OCI-LY1 (cell line): Measurements from ENCODE around the gene CXADR.

Experiments
- H2AFZ ChIP-seq: fragments of 200-600 bp; sonication (generic), shearing (Covaris generic); 2 replicates; pipeline ENCODE4 v1.6.0; 2014; ENCODE audit warnings: antibody characterized with exemption, mild to moderate bottlenecking, low read length
- H3F3A ChIP-seq: fragments of 200-600 bp; sonication (generic), shearing (Covaris generic); 2 replicates; pipeline ENCODE4 v1.6.0; 2014; ENCODE audit warnings: mild to moderate bottlenecking, antibody characterized with exemption, low read length, moderate library complexity; ENCODE audit not compliant: insufficient read depth
- H3K27ac ChIP-seq: fragments of 200-600 bp; sonication (generic); 2 replicates; pipeline ENCODE4 v1.5.1; 2014; ENCODE audit warnings: low read length, mixed run types, mild to moderate bottlenecking, low read depth; ENCODE audit not compliant: poor library complexity, severe bottlenecking
- H3K27me3 ChIP-seq: fragments of 200-600 bp; sonication (generic); 2 replicates; pipeline ENCODE4 v1.6.0; 2014; ENCODE audit warnings: antibody characterized with exemption, mild to moderate bottlenecking, low read length, moderate library complexity; ENCODE audit not compliant: insufficient read depth
- H3K36me3 ChIP-seq: fragments of 200-600 bp; sonication (generic); 2 replicates; pipeline ENCODE4 v1.6.1; 2014; ENCODE audit warnings: mild to moderate bottlenecking, antibody characterized with exemption, low read length, moderate library complexity, mixed read lengths; ENCODE audit not compliant: insufficient read depth
- H3K4me1 ChIP-seq: fragments of 200-600 bp; sonication (generic); 2 replicates; pipeline ENCODE4 v1.5.1; 2014; ENCODE audit warnings: mild to moderate bottlenecking, low read length, moderate library complexity; ENCODE audit not compliant: insufficient read depth, severe bottlenecking
- H3K4me2 ChIP-seq: fragments of 200-600 bp; sonication (generic), shearing (Covaris generic); 2 replicates; pipeline ENCODE4 v1.6.1; 2014; ENCODE audit warnings: low read length
- H3K4me3 ChIP-seq: fragments of 200-600 bp; sonication (generic); 2 replicates; pipeline ENCODE4 v1.5.1; 2014; ENCODE audit warnings: low read length, low read depth, mild to moderate bottlenecking, mixed read lengths; ENCODE audit not compliant: poor library complexity, severe bottlenecking
- H3K79me2 ChIP-seq: fragments of 200-600 bp; shearing (Covaris generic); 2 replicates; pipeline ENCODE4 v1.6.1; 2016; ENCODE audit warnings: mixed run types, low read length, mixed read lengths; ENCODE audit not compliant: insufficient read depth
- H3K9ac ChIP-seq: fragments of 200-600 bp; sonication (generic), shearing (Covaris generic); 2 replicates; pipeline ENCODE4 v1.6.1; 2014; ENCODE audit warnings: mild to moderate bottlenecking, low read length, mixed read lengths
- H3K9me2 ChIP-seq: fragments of 200-600 bp; sonication (generic), shearing (Covaris generic); 2 replicates; pipeline ENCODE4 v1.6.1; 2014; ENCODE audit warnings: low read depth, mild to moderate bottlenecking, low read length, mixed read lengths
- H3K9me3 ChIP-seq: fragments of 200-600 bp; shearing (Covaris generic); 2 replicates; pipeline ENCODE4 v1.6.1; 2014; ENCODE audit warnings: low read length, mixed read lengths
- H4K20me1 ChIP-seq: fragments of 200-600 bp; sonication (generic), shearing (Covaris generic); 2 replicates; pipeline ENCODE4 v1.6.0; 2016; ENCODE audit warnings: mild to moderate bottlenecking, low read length; ENCODE audit not compliant: insufficient read depth
- EZH2 ChIP-seq: fragments of 200-600 bp; sonication (generic), shearing (Covaris generic); IDR thresholded peaks from 2 replicates; pipeline ENCODE4 v1.8.0; 2017; ENCODE audit warnings: borderline replicate concordance, mixed run types, mild to moderate bottlenecking, antibody characterized with exemption, low read length, moderate library complexity, mixed read lengths
- TF ChIP-seq, protein P1 (sequence below): fragments of 200-600 bp; sonication (generic), shearing (Covaris generic); IDR thresholded peaks from 2 replicates; pipeline ENCODE4 v1.5.1; 2017; ENCODE audit warnings: mild to moderate bottlenecking, antibody characterized with exemption, low read length, moderate library complexity, mixed read lengths

The CXADR gene

DNA sequence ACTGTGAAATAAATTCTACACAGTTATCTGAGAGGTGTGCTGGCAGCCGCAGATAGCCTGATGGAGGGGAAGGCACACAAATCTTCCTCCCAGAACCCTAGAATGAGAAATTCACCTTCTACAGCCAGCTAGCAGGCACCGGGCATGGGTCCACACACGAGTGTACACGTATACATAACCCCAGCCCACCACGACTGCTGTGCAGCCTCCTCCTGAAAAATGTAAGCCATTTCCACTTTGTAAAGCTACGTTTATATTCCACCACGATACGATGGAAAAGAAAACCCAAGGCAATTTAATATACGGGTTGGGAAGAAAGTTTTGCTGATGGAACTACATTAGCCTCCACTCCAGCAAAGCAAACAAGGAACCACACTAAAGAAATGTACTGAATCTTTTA, 98.1 kb downstream of the CXADR start:
- H3K4me1 ChIP-seq, result peaks cover 18% of the 10 kb centered on the region
- H3K4me2 ChIP-seq, result peak overlapping the region; percentile 90
- no peaks in the 10 kb centered on the region for H3K9me2 ChIP-seq
- peak overlapping the region; percentile 89 for H3K4me3 ChIP-seq
- peak overlapping the region; percentile 37 for H3K27ac ChIP-seq
- no peaks in the 10 kb centered on the region for H3K27me3 ChIP-seq
- no peak for TF ChIP-seq EZH2
- TF ChIP-seq, protein P1, sequence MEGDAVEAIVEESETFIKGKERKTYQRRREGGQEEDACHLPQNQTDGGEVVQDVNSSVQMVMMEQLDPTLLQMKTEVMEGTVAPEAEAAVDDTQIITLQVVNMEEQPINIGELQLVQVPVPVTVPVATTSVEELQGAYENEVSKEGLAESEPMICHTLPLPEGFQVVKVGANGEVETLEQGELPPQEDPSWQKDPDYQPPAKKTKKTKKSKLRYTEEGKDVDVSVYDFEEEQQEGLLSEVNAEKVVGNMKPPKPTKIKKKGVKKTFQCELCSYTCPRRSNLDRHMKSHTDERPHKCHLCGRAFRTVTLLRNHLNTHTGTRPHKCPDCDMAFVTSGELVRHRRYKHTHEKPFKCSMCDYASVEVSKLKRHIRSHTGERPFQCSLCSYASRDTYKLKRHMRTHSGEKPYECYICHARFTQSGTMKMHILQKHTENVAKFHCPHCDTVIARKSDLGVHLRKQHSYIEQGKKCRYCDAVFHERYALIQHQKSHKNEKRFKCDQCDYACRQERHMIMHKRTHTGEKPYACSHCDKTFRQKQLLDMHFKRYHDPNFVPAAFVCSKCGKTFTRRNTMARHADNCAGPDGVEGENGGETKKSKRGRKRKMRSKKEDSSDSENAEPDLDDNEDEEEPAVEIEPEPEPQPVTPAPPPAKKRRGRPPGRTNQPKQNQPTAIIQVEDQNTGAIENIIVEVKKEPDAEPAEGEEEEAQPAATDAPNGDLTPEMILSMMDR, result no peak
- peaks cover 60% of the 10 kb centered on the region for H3K79me2 ChIP-seq
- peaks cover 40% of the 10 kb centered on the region; the same call in 1 of the 2 replicates for H3K36me3 ChIP-seq
- no peaks in the 10 kb centered on the region for H3F3A ChIP-seq
- H3K9me3 ChIP-seq, result no peaks in the 10 kb centered on the region
- no peaks in the 10 kb centered on the region for H4K20me1 ChIP-seq
- peak overlapping the region; percentile 88 for H3K9ac ChIP-seq
- H2AFZ ChIP-seq, result no peak overlapping the region

DNA sequence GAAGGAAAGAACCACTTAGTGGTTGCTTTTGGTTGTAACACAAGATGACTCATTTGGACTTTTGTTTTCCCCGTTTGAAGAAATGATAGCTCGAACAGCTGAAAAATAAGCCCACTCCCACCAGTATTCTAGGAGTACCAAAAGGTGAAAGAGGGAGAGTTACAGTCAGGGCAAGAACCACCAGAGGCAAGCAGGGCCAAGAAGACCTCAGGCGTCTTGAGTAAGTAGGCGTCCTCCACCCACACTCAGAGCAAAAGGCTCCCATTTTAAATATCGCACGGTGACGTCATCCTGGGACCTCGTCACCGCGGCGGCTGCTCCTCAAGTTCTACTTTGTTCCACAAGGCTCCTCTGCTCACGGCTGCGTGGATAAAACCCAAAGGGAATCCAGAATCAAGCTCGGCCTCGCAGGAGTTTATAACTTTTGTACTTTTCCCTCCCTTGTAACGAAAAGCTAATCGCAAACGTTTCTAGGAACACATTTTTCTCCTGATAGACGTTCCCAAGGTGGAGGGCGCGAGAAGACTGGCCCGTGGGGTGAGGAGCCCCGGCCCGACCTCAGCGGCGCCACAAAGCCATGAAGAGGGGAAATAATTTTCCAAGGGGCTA, 98.7 kb downstream of the CXADR start:
- no peaks in the 10 kb centered on the region for H3K9me3 ChIP-seq
- peaks cover 18% of the 10 kb centered on the region for H3K4me1 ChIP-seq
- H3K4me3 ChIP-seq, result peak overlapping the region; percentile 89
- H3K27ac ChIP-seq, result peak overlapping the region; percentile 37
- no peaks in the 10 kb centered on the region for H4K20me1 ChIP-seq
- H3K9me2 ChIP-seq, result no peaks in the 10 kb centered on the region
- no peak overlapping the region for H2AFZ ChIP-seq
- H3K4me2 ChIP-seq, result peak overlapping the region; percentile 90
- H3K36me3 ChIP-seq, result peaks cover 34% of the 10 kb centered on the region; the same call in 1 of the 2 replicates
- peaks cover 57% of the 10 kb centered on the region for H3K79me2 ChIP-seq
- TF ChIP-seq, protein P1, result no peak
- no peak for TF ChIP-seq EZH2
- H3F3A ChIP-seq, result no peaks in the 10 kb centered on the region
- peak overlapping the region; percentile 88 for H3K9ac ChIP-seq
- no peaks in the 10 kb centered on the region for H3K27me3 ChIP-seq

DNA sequence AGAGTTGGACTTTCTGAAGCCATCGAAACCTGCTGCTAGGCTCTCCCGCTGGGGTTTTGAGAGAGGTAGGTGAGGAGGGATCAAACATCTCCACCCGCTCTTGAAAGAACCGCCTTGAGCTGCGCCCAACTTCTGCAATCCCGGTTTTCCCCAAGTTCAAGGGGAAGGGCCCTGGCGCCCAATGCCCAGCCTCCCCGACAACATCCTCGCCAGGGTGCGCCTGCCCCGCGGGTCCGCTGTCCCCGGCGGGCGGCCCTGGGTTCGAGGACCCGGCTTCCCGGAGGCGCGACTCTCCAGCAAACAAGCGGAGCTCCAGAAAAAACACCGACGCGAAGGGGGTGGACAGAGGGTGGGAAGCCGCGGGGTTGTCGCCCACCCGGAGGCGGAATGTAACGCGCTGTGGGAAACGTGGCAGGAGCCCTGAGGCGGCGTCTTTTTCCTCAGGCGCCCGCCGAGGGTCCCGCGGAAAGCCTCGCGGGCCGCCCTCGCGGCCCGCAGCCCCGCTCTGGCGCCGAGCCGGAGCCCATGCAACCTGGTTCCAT, 99.3 kb downstream of the CXADR start:
- Histone ChIP-seq H4K20me1 (no peaks in the 10 kb centered on the region), H3K9ac (peak overlapping the region; percentile 88), H3K4me1 (peaks cover 18% of the 10 kb centered on the region), H3K36me3 (peaks cover 30% of the 10 kb centered on the region; the same call in 1 of the 2 replicates), H3K9me2 (no peaks in the 10 kb centered on the region), H3K4me3 (peak overlapping the region; percentile 89), H3K4me2 (peak overlapping the region; percentile 90), H3F3A (no peaks in the 10 kb centered on the region), H3K9me3 (no peaks in the 10 kb centered on the region), H2AFZ (no peak overlapping the region), H3K79me2 (peaks cover 51% of the 10 kb centered on the region), H3K27me3 (no peaks in the 10 kb centered on the region), H3K27ac (peak overlapping the region; percentile 37)
- no peak for TF ChIP-seq EZH2
- TF ChIP-seq, protein P1, result no peak
